ENCODE results near the gene SH3BGRL. TPM values are rescaled to one million over a fixed set of nuclear protein-coding genes. Genes with fewer than 3 reads are reported as not detected.

Gene SH3BGRL
- total RNA-seq, 2 experiments from 2014 or later, result 56.2 to 68.2 TPM

Other genes with a start within 250 kb of the SH3BGRL start
- gene HMGN5, start 189 bp upstream of the SH3BGRL start, total RNA-seq (2014; rRNA removed; shearing (Covaris generic)), result 2.0 and 9.5 TPM in 2 replicates
- gene HMGN5, start 189 bp upstream of the SH3BGRL start, total RNA-seq (2022), result 14.8 and 15.3 TPM in 2 replicates

Measured in OCI-LY7 (cell line).